T-helper 1 cell treated with Interleukin-12 subunit alpha and Interleukin-12 subunit beta and Interleukin-4 antibody, amounts not matched to agents 30 μg/mL and 1 μg/mL, for 36 hours (primary cell): ENCODE data around the gene VEGFB.
A peak's percentile ranks its signal among the peaks of the same experiment; 100 is the strongest.

Experiments used
- H3K27ac Mint-ChIP-seq: one replicate; pipeline ENCODE4 v1.8.0; 2021; ENCODE audit warnings: mild to moderate bottlenecking, mixed read lengths
- H3K27me3 Mint-ChIP-seq: one replicate; pipeline ENCODE4 v1.8.0; 2021; ENCODE audit warnings: low read depth, mixed read lengths
- H3K36me3 Mint-ChIP-seq: one replicate; pipeline ENCODE4 v1.8.0; 2021; ENCODE audit warnings: low read depth, mixed read lengths
- H3K4me1 Mint-ChIP-seq: one replicate; pipeline ENCODE4 v1.8.0; 2021; ENCODE audit warnings: low read depth, mixed read lengths
- H3K4me3 Mint-ChIP-seq: one replicate; pipeline ENCODE4 v1.8.0; 2021; ENCODE audit warnings: mild to moderate bottlenecking, moderate library complexity, mixed read lengths
- H3K9me3 Mint-ChIP-seq: one replicate; pipeline ENCODE4 v1.8.0; 2021; ENCODE audit warnings: mixed read lengths

Gene VEGFB, protein sequence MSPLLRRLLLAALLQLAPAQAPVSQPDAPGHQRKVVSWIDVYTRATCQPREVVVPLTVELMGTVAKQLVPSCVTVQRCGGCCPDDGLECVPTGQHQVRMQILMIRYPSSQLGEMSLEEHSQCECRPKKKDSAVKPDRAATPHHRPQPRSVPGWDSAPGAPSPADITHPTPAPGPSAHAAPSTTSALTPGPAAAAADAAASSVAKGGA

DNA sequence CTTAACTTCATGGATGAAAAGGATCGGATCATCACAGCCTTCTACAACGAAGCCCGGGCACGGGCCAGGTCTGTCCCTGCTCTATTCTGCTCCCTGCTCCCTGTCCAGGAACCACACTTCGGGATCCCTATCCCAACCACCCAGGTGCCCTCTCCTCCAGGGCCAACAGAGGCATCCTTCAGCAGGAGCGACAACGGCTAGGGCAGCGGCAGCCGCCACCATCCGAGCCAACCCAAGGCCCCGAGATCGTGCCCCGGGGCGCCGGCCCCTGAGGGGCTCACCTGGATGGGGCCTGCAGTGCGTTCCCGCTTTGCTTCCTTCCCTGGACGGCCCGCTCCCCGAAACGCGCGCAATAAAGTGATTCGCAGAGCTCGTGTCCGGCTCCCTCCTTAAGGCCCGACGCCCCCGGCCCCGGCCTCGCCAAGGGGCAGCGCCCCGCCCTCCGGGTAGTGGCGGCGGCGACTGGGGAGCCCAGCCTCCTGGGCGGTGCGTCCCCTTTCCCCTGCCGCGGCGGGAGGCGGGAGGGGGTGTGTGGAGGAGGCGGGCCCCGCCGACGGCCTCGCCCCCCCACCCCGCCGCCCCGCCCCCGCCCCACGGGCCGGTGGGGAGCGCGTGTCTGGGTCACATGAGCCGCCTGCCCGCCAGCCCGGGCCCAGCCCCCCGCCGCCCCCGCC lies at the start of gene VEGFB:
Gene VEGFB (plus strand): TSS at position 672 of the 674 bp plus-strand sequence. CDS start 250 bp downstream, outside the sequence.
- H3K4me1 Mint-ChIP-seq, result peaks cover 33% of the 10 kb centered on the region
- H3K9me3 Mint-ChIP-seq, result no peaks in the 10 kb centered on the region
- peak within 1 kb of the TSS; percentile 57 for H3K27ac Mint-ChIP-seq
- H3K27me3 Mint-ChIP-seq, result no peaks in the 10 kb centered on the region
- H3K36me3 Mint-ChIP-seq, result peaks cover 9% of the 10 kb centered on the region
- peak within 1 kb of the TSS; percentile 83 for H3K4me3 Mint-ChIP-seq

DNA sequence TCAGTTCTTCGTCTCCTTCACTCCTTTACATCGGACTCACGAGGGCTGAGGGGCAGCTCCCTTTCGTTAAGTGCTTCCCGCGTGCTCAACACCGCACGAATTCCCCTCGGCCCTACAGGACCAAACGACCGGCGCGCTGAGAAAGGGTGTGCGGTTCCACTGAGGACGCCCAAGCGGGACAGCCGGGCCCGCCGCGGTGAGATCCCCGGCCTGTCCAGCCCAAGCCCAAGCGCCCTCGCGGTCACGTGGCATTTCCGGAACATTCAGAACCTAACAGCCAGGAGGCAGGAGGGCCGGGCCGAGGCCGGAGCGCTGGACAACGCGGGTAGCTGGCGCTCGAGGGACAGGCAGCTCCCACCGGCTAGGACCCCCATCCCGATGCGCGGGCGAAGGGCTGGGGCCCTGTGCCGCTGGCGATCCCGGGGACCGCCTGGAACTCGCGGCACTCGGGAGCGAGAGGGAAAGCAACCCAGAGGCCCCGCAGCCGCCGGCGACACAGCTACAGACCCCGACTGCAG lies 49.1 kb upstream of the VEGFB start:
- Mint-ChIP-seq H3K36me3 (peaks cover 13% of the 10 kb centered on the region), H3K4me3 (peak overlapping the region; percentile 99), H3K9me3 (no peaks in the 10 kb centered on the region), H3K27me3 (no peaks in the 10 kb centered on the region), H3K4me1 (peaks cover 32% of the 10 kb centered on the region), H3K27ac (peak overlapping the region; percentile 99)

DNA sequence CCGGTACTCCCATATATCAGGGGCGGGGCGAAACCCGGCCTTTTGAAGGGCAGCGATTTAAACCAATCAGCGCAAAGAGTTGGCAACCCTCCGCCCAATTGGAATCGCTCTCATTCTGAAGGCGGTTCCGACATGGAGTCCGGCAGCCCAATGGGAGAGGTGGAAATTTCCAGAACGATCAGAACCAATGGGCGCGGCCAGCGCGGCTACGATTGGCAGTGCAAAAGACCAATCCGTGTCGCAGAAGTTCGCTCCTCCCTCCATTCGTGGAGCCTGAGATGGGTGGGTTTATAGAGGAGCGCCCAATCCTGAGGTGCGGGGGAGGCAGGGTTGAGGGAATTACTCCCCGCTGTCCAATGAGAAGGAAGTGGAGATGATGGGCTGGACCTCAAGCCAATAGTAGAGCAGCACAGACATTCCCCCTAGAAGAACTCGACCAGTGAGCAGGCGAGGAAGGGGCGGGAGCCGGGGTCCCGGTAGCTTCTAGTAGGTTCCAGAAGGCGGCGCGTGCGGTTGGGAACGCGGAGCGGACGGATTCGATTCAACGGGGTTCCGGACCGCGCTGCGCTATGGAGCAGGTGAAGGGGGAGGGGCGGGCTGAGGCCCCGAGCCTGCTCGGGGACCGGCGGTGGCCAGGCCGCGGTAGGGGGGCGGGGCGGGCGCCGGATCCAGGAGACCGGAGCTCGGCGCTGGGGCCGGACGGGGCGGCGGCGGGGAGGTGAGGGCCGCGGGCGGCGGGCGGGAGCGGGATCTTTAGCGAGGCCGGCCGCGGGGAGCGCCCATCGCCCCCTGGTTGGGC lies 48.5 kb upstream of the VEGFB start, which contains the start of gene STIP1:
Gene STIP1 (plus strand): TSS at position 479 of the 799 bp plus-strand sequence. CDS start 91 bp downstream, at position 570.
- H3K36me3 Mint-ChIP-seq, result peaks cover 16% of the 10 kb centered on the region
- peak within 1 kb of the TSS; percentile 99 for H3K4me3 Mint-ChIP-seq
- peak within 1 kb of the TSS; percentile 99 for H3K27ac Mint-ChIP-seq
- no peaks in the 10 kb centered on the region for H3K9me3 Mint-ChIP-seq
- H3K4me1 Mint-ChIP-seq, result peaks cover 34% of the 10 kb centered on the region
- H3K27me3 Mint-ChIP-seq, result no peaks in the 10 kb centered on the region

DNA sequence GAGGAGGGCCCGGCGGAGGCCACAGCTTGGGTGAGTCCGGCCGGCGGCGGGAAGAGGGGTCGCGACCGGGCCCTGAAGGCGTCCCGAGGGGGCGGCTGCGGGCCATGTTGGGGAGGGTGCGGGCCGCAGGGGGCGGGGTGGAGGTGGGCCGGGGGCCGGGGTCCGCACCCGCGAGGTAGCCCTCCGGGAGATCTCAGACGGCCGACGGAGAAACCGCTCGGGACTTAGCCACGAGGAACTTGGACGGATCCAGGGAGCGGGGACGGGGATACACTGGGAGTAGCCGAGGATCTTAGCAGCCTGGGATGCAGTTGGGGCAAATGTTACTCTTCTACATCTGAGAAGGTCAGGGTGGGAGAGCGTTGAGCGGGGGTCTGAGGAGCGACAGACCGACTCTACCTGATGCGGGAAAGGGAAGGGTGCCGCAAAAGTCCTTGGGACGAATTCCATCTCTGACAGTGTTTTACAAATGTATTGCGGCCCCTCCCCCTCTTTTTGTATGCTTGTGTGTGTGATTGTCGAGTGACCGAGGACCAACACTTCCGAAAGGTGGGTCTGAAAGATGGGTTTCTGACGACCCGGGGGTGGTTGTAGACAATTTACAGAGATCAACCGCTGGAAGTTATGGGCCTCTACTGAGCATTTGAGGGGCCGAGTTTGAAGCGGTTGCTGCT lies 47.8 kb upstream of the VEGFB start:
- Mint-ChIP-seq H3K27ac (no peak overlapping the region), H3K36me3 (peaks cover 16% of the 10 kb centered on the region), H3K4me1 (peaks cover 29% of the 10 kb centered on the region), H3K27me3 (no peaks in the 10 kb centered on the region), H3K4me3 (no peak overlapping the region), H3K9me3 (no peaks in the 10 kb centered on the region)

DNA sequence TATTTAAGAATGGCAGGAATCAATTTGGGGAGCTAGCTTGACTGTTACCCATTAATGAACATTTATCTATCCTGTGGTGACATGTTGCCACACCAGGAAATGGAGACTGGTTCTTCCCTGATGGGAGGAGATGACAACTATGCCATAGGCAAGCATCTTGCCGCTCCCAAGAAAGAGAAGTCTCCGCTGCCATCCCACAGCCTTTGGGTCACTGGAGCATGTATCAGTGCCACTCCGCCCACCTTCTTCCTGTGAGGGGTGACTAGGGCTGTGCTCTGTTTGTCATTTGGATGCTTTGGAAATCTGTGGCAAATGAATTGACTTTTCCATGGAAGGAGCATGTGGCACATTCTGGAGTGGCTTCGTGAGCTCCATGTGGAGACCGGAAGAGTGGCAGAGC lies 42.0 kb upstream of the VEGFB start:
- peaks cover 17% of the 10 kb centered on the region for H3K4me1 Mint-ChIP-seq
- H3K36me3 Mint-ChIP-seq, result peaks cover 38% of the 10 kb centered on the region

DNA sequence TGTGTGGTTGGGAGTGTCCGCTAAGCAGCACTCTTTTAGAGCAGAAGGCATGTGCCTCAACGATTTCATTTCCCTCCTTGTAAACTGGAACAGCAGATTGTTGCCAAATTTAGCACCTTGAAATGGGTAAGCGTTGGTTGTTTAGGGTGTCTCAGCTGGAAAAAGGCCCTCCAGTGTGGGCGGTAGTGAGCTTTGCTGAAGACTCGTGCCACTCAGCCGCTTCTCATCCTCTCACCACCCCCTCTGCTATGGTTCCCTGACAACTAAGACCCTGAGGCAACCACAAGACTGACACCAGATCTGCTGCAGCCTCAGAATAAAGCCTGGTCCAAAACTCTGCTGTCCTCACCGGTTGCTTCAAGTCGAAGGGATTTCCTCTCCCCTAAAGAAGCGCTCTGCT lies 37.8 kb upstream of the VEGFB start:
- Mint-ChIP-seq H3K4me3 (no peak overlapping the region), H3K27me3 (no peaks in the 10 kb centered on the region), H3K36me3 (peaks cover 47% of the 10 kb centered on the region), H3K27ac (no peak overlapping the region), H3K9me3 (no peaks in the 10 kb centered on the region), H3K4me1 (peaks cover 5% of the 10 kb centered on the region)

More for the DNA sequence above, 42.0 kb upstream of the VEGFB start:
- Mint-ChIP-seq H3K27me3 (no peaks in the 10 kb centered on the region), H3K27ac (no peak overlapping the region), H3K9me3 (no peaks in the 10 kb centered on the region), H3K4me3 (no peak overlapping the region)

DNA sequence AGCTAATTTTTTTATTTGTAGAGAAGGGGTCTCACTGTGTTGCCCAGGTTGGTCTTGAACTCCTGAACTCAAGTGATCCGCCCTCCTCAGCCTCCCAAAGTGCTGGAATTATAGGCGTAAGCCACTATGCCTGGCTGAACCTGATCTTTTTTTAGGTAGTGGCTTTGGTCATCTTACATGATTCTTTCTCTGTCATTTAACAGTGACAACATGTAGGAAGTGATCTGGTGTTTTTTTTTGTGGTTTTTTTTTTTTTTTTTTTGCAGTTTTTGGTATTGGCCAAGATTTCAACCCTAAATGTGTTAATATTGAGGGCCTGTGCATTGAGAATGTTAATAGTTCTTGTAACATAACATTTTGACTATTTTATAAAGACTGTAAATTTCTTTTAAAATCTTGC lies 35.9 kb upstream of the VEGFB start:
- peaks cover 5% of the 10 kb centered on the region for H3K4me1 Mint-ChIP-seq
- no peak overlapping the region for H3K27ac Mint-ChIP-seq
- no peak overlapping the region for H3K4me3 Mint-ChIP-seq
- H3K27me3 Mint-ChIP-seq, result no peaks in the 10 kb centered on the region
- H3K36me3 Mint-ChIP-seq, result peaks cover 58% of the 10 kb centered on the region
- H3K9me3 Mint-ChIP-seq, result no peaks in the 10 kb centered on the region

DNA sequence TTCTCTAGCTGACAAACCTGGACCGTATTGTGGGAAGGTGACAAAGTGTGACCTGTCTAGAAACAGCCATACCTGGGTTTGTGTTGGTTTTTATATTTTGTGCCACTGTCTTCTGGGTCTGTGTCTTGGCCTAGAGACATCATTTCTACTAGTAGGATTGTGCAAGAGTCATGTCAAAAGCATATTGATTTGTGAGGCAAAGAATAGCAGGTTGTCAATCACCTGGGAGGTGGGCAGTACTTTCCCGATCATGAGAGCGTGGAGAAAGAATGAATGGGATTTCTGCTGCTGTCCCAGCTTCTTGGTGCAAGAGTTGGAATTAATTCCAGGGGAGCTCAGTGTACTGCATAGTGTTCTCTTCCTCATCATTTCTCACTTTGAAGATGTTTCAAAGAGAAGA lies 32.8 kb upstream of the VEGFB start:
- Mint-ChIP-seq H3K27ac (no peak overlapping the region), H3K4me1 (peaks cover 20% of the 10 kb centered on the region), H3K9me3 (no peaks in the 10 kb centered on the region), H3K4me3 (no peak overlapping the region), H3K27me3 (no peaks in the 10 kb centered on the region), H3K36me3 (peaks cover 57% of the 10 kb centered on the region)

DNA sequence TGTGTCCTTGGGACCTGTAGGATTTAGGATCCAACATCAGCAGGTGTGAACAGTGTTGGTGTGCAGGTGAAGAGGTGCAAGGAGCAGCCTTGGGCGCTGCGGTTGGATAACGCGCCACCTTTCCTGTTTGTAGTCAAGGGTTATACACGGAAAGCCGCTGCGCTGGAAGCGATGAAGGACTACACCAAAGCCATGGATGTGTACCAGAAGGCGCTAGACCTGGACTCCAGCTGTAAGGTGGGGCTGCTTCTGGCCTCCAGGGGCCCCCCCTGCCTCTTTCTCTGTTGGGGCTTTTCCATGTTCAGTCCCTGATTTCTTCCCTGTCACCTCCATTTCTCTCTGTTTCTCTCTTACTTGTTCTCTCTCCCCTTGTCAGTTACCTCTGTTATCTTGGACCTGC lies 31.4 kb upstream of the VEGFB start:
- Mint-ChIP-seq H3K27me3 (no peaks in the 10 kb centered on the region), H3K4me3 (no peak overlapping the region), H3K9me3 (no peaks in the 10 kb centered on the region), H3K4me1 (peaks cover 22% of the 10 kb centered on the region), H3K36me3 (peaks cover 56% of the 10 kb centered on the region), H3K27ac (peak overlapping the region; percentile 3)

DNA sequence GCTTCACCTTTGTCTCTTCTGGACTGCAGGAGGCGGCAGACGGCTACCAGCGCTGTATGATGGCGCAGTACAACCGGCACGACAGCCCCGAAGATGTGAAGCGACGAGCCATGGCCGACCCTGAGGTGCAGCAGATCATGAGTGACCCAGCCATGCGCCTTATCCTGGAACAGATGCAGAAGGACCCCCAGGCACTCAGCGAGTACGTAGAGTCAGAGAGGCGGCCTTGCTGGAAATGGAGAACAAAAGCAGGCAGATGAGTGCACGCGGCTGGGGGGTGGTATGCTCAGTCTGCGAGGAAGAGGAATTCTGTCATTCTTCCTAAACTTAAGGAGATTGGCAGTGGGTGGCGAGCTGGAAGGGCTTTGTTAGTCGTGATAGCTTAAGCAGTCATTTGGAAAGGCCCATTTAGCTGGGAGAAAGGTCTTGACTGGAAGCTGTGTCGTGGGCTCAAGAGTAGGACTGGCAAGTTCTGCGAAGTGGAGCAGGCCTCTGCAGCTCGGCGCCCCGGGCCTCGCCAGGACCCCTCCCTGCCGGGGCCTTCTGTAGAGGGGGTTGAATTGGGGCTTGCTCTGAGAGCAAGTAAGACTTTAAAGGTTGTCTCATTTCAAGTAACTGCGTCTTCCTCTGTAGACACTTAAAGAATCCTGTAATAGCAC lies 30.8 kb upstream of the VEGFB start:
- H3K4me3 Mint-ChIP-seq, result peak overlapping the region; percentile 28
- H3K9me3 Mint-ChIP-seq, result no peaks in the 10 kb centered on the region
- peaks cover 22% of the 10 kb centered on the region for H3K4me1 Mint-ChIP-seq
- H3K36me3 Mint-ChIP-seq, result peaks cover 56% of the 10 kb centered on the region
- H3K27me3 Mint-ChIP-seq, result no peaks in the 10 kb centered on the region
- peak overlapping the region; percentile 3 for H3K27ac Mint-ChIP-seq

DNA sequence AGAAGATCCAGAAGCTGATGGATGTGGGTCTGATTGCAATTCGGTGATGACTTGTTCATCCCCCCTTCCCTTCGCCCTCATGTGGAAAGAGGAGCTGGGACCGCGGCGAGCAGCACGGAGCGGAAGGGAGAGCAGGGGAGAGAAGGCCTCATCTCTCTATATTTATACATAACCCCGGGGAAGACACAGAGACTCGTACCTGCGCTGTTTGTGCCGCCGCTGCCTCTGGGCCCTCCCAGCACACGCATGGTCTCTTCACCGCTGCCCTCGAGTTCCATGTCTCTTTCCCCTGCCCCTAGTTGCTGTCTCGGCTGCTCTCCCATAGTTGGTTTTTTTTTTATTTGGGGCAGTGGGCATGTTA lies 30.3 kb upstream of the VEGFB start:
- H3K27ac Mint-ChIP-seq, result peak overlapping the region; percentile 88
- H3K9me3 Mint-ChIP-seq, result no peaks in the 10 kb centered on the region
- no peaks in the 10 kb centered on the region for H3K27me3 Mint-ChIP-seq
- H3K4me1 Mint-ChIP-seq, result peaks cover 25% of the 10 kb centered on the region
- H3K4me3 Mint-ChIP-seq, result peak overlapping the region; percentile 28
- peaks cover 59% of the 10 kb centered on the region for H3K36me3 Mint-ChIP-seq

DNA sequence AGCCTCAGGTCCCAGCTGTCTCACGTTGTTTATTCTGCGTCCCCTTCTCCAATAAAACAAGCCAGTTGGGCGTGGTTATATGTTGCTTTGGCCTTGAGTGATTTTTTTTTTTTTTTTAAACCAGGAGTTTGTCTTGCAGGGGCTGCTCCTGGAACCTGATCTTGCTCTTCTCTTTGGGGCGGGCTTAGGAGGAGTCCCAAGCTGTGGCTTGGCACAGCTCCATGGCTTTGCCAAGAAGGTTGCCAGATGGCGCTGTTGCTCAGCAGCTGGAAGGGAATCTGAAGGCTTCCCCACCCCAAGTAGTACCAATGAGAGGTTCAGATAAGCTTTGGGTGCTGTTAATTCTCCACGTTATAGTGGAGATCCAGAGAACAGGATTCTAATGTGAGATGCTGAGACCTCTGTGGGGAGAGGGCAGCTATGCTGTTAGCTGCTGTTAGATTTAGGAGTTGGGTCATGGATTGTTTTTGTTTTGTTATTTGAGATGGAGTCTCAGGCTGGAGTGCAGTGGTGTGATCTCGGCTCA lies 29.9 kb upstream of the VEGFB start:
- peaks cover 28% of the 10 kb centered on the region for H3K4me1 Mint-ChIP-seq
- H3K4me3 Mint-ChIP-seq, result peak overlapping the region; percentile 70
- H3K27ac Mint-ChIP-seq, result peak overlapping the region; percentile 88
- no peaks in the 10 kb centered on the region for H3K9me3 Mint-ChIP-seq
- H3K27me3 Mint-ChIP-seq, result no peaks in the 10 kb centered on the region
- H3K36me3 Mint-ChIP-seq, result peaks cover 62% of the 10 kb centered on the region

DNA sequence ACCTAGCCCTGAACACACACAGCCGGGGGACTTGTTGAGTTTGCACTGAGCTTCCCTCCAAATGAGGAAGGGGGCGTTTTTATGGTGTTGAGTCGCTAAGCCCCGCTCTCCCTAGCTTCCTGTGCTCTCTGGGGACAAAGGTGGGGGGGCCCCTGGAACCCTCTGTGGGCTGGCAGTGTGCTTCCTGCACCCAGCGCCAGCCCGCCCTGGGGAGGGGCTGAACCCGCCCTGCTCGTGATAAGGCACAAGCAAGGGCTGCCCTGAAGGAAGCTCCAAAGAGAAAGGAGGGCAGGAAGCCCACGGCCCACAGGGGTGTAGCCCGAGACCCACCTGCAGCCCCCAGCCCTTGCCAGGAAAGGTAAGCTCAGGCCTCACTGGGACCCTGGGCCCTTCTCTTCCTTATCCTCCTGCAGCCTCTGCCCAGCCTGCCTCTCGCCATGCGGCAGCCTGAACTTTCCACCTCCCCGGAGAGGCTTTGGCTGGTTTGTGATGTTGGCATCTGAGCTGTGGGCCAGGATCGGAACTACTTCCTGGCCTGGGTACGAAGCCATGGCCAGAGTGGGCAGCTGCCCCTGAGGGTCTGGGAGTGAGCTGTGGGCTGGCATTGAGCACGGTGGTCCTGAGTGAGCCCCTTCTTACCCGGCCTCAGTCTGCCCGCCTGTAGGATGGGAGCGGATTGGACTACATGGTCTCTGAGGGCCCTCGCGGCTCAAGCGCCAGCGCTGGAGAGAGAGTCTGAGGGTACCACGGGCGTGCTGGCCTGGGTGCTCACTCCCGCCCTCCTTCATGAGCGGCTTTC lies 27.7 kb upstream of the VEGFB start, which contains the start of gene FERMT3:
Gene FERMT3 (plus strand): TSS at position 265 of the 799 bp plus-strand sequence. CDS start 644 bp downstream, outside the sequence.
- H3K4me1 Mint-ChIP-seq, result peaks cover 28% of the 10 kb centered on the region
- peaks cover 55% of the 10 kb centered on the region for H3K36me3 Mint-ChIP-seq

More for the DNA sequence above, 27.7 kb upstream of the VEGFB start, which contains the start of gene FERMT3:
- H3K9me3 Mint-ChIP-seq, result no peaks in the 10 kb centered on the region
- H3K27ac Mint-ChIP-seq, result peak within 1 kb of the TSS; percentile 95
- H3K4me3 Mint-ChIP-seq, result peak within 1 kb of the TSS; percentile 90
- H3K27me3 Mint-ChIP-seq, result no peaks in the 10 kb centered on the region
